H1 (cell line): Measurements from ENCODE around the gene FIGNL2. TPM values are rescaled to one million over a fixed set of nuclear protein-coding genes. Genes with fewer than 3 reads are reported as not detected.

Experiments
- CTCF ChIA-PET: fragments of 300-600 bp; sonication (Branson Sonifier 250); formaldehyde crosslinking; loops from one replicate; lab custom pipeline; 2021; ENCODE audit not compliant: partially characterized antibody; lab: Charles Lee
- POLR2A ChIA-PET: fragments of 300-600 bp; sonication (Branson Sonifier 250); formaldehyde crosslinking; loops from one replicate; lab custom pipeline; 2021; ENCODE audit warnings: inconsistent platforms; ENCODE audit not compliant: partially characterized antibody; lab: Charles Lee
- DNase-seq, 2 experiments: peaks; one replicate each; pipeline versions ENCODE4 v3.0.0 to v3.0.0-alpha.2; 2010 to 2022; ENCODE audit warnings: low spot score in 2 of 2, low read depth in 1 of 2, mixed read lengths in 1 of 2
- FAIRE-seq: peaks from 2 replicates; lab custom pipeline; 2011; peaks lifted over from hg19 to GRCh38; lab: Jason Lieb, UNC
- H2AFZ ChIP-seq: 2 replicates; pipeline ENCODE4 v1.8.1; 2012; ENCODE audit warnings: low read length, inconsistent platforms
- H2AK5ac ChIP-seq: 2 replicates; pipeline ENCODE4 v1.6.1; 2013; ENCODE audit warnings: low read depth, low read length
- H2BK120ac ChIP-seq: replicated peaks from 2 replicates; pipeline ENCODE3; 2013; ENCODE audit warnings: low read depth, low read length, inconsistent platforms
- H2BK12ac ChIP-seq: 2 replicates; pipeline ENCODE4 v1.6.1; 2013; ENCODE audit warnings: low read depth, low read length
- H2BK15ac ChIP-seq: 2 replicates; pipeline ENCODE4 v1.6.1; 2013; ENCODE audit warnings: low read length
- H2BK20ac ChIP-seq: 2 replicates; pipeline ENCODE4 v1.6.1; 2013; ENCODE audit warnings: low read length
- H2BK5ac ChIP-seq: 2 replicates; pipeline ENCODE4 v1.6.1; 2013; ENCODE audit warnings: low read depth, low read length
- H3K14ac ChIP-seq: 2 replicates; pipeline ENCODE4 v1.6.1; 2013; ENCODE audit warnings: inconsistent platforms; ENCODE audit not compliant: insufficient read length
- H3K18ac ChIP-seq: 2 replicates; pipeline ENCODE4 v1.6.1; 2013; ENCODE audit warnings: low read length; ENCODE audit errors: extremely low read depth
- H3K23ac ChIP-seq: 2 replicates; pipeline ENCODE4 v1.6.1; 2013; ENCODE audit warnings: inconsistent platforms; ENCODE audit not compliant: insufficient read length
- H3K23me2 ChIP-seq: 2 replicates; pipeline ENCODE4 v1.6.1; 2013; ENCODE audit warnings: low read depth, low read length
- H3K27ac ChIP-seq: 2 replicates; pipeline ENCODE4 v1.6.1; 2011; ENCODE audit warnings: low read depth, low read length, inconsistent platforms
- H3K27me3 ChIP-seq, 4 experiments: replicated peaks in 1 of 4; 1 replicate in 1 of 4; 2 replicates in 3 of 4; pipeline versions ENCODE4 v1.6.1 to v1.8.1; 2011 to 2013; ENCODE audit warnings: low read length in 3 of 4, mild to moderate bottlenecking in 3 of 4, inconsistent platforms in 2 of 4, mixed read lengths in 2 of 4, moderate library complexity in 1 of 4; ENCODE audit not compliant: control insufficient read depth in 3 of 4, insufficient read depth in 3 of 4; ENCODE audit errors: extremely low read depth in 1 of 4
- H3K36me3 ChIP-seq, 4 experiments: 2 replicates each; pipeline versions ENCODE4 v1.6.1 to v1.8.1; 2011 to 2013; ENCODE audit warnings: mild to moderate bottlenecking in 4 of 4, low read length in 3 of 4, moderate library complexity in 2 of 4, control low read depth in 1 of 4, inconsistent platforms in 1 of 4; ENCODE audit not compliant: insufficient read depth in 4 of 4, control insufficient read depth in 2 of 4
- H3K4ac ChIP-seq: replicated peaks from 2 replicates; pipeline ENCODE3; 2013; ENCODE audit warnings: low read length, low read depth, mixed read lengths, inconsistent platforms; ENCODE audit not compliant: insufficient read length
- H3K4me1 ChIP-seq, 4 experiments: replicated peaks in 1 of 4; 1 replicate in 1 of 4; 2 replicates in 3 of 4; pipeline versions ENCODE4 v1.6.1 to v1.8.1; 2011 to 2013; ENCODE audit warnings: low read length in 3 of 4, inconsistent platforms in 2 of 4, mixed read lengths in 1 of 4; ENCODE audit not compliant: insufficient read depth in 4 of 4, control insufficient read depth in 3 of 4
- H3K4me2 ChIP-seq, 2 experiments: 2 replicates each; pipeline versions ENCODE4 v1.6.1 to v1.8.1; 2011 to 2013; ENCODE audit warnings: low read depth in 2 of 2, low read length in 2 of 2, control low read depth in 1 of 2, inconsistent platforms in 1 of 2, mild to moderate bottlenecking in 1 of 2; ENCODE audit not compliant: insufficient read depth in 1 of 2
- H3K4me3 ChIP-seq, 4 experiments: fragments of 200-600, 300-600 bp in 1 of 4; sonication (generic), shearing (Covaris generic), sonication (Bioruptor Twin) in 1 of 4; 2 replicates each; pipeline versions ENCODE4 v1.5.1 to v1.8.1; 2011 to 2016; ENCODE audit warnings: low read length in 4 of 4, low read depth in 3 of 4, control low read depth in 2 of 4, inconsistent platforms in 2 of 4, mild to moderate bottlenecking in 2 of 4, mixed read lengths in 1 of 4, moderate library complexity in 1 of 4; ENCODE audit not compliant: insufficient read depth in 2 of 4; ENCODE audit errors: extremely low read depth in 1 of 4
- H3K56ac ChIP-seq: replicated peaks from 2 replicates; pipeline ENCODE3; 2013; ENCODE audit warnings: low read depth, mild to moderate bottlenecking, mixed read lengths, low read length, inconsistent platforms; ENCODE audit not compliant: insufficient read length
- H3K79me1 ChIP-seq: 2 replicates; pipeline ENCODE4 v1.6.1; 2013; ENCODE audit warnings: low read depth, low read length, control low read depth
- H3K79me2 ChIP-seq, 2 experiments: 2 replicates each; pipeline versions ENCODE4 v1.6.1 to v1.8.1; 2012 to 2013; ENCODE audit warnings: low read length in 2 of 2, mild to moderate bottlenecking in 2 of 2, inconsistent platforms in 1 of 2; ENCODE audit not compliant: insufficient read depth in 2 of 2, control insufficient read depth in 1 of 2
- H3K9ac ChIP-seq, 4 experiments: replicated peaks in 1 of 4; 1 replicate in 1 of 4; 2 replicates in 3 of 4; pipeline versions ENCODE4 v1.6.1 to v1.8.1; 2011 to 2013; ENCODE audit warnings: low read depth in 3 of 4, low read length in 3 of 4, control low read depth in 2 of 4, mild to moderate bottlenecking in 2 of 4, moderate library complexity in 2 of 4, inconsistent platforms in 1 of 4; ENCODE audit errors: extremely low read depth in 1 of 4
- H3K9me3 ChIP-seq, 2 experiments: 2 replicates each; pipeline versions ENCODE4 v1.6.1 to v1.8.1; 2012 to 2013; ENCODE audit warnings: mild to moderate bottlenecking in 2 of 2, moderate library complexity in 2 of 2, control low read depth in 1 of 2, inconsistent platforms in 1 of 2, low read depth in 1 of 2, low read length in 1 of 2, mixed read lengths in 1 of 2; ENCODE audit not compliant: insufficient read depth in 2 of 2
- H4K20me1 ChIP-seq, 2 experiments: replicated peaks in 1 of 2; 2 replicates each; pipeline versions ENCODE3 to v1.8.1; 2011 to 2013; ENCODE audit warnings: inconsistent platforms in 2 of 2, low read length in 2 of 2, mild to moderate bottlenecking in 1 of 2; ENCODE audit not compliant: insufficient read depth in 2 of 2, control insufficient read depth in 1 of 2
- H4K5ac ChIP-seq: 2 replicates; pipeline ENCODE4 v1.6.1; 2013; ENCODE audit warnings: low read length, low read depth, mixed read lengths, inconsistent platforms; ENCODE audit not compliant: insufficient read length
- H4K8ac ChIP-seq: 2 replicates; pipeline ENCODE4 v1.8.0; 2013; ENCODE audit warnings: mild to moderate bottlenecking, moderate library complexity, low read length, inconsistent platforms; ENCODE audit not compliant: insufficient read depth; ENCODE audit errors: extremely low read depth
- H4K91ac ChIP-seq: replicated peaks from 2 replicates; pipeline ENCODE3; 2013; ENCODE audit warnings: low read length, mixed read lengths, inconsistent platforms; ENCODE audit not compliant: insufficient read length
- CBX5 ChIP-seq: fragments of 300-800, 300-1000 bp; sonication (generic); IDR thresholded peaks from 2 replicates; pipeline ENCODE4 v1.7.1; 2016; ENCODE audit warnings: antibody characterized with exemption, low read length, low read depth
- CBX8 ChIP-seq: fragments of 300-800, 300-1000 bp; sonication (generic); IDR thresholded peaks from 2 replicates; pipeline ENCODE4 v1.7.1; 2016; ENCODE audit warnings: low read depth, low read length, borderline replicate concordance
- EP300 ChIP-seq, 2 experiments: IDR thresholded peaks; 1 replicate in 1 of 2; 2 replicates in 1 of 2; pipeline ENCODE4 v1.6.1; 2011 to 2012; ENCODE audit warnings: low read depth in 2 of 2, low read length in 2 of 2, mild to moderate bottlenecking in 2 of 2, borderline replicate concordance in 1 of 2, inconsistent platforms in 1 of 2, moderate library complexity in 1 of 2
- FOSL1 ChIP-seq: IDR thresholded peaks from 2 replicates; pipeline ENCODE4 v1.6.1; 2011; ENCODE audit warnings: mild to moderate bottlenecking, low read depth, low read length, moderate library complexity; ENCODE audit not compliant: insufficient read depth
- GABPA ChIP-seq: IDR thresholded peaks from 2 replicates; pipeline ENCODE4 v1.6.1; 2011; ENCODE audit warnings: mild to moderate bottlenecking, low read length, moderate library complexity, borderline replicate concordance; ENCODE audit not compliant: insufficient read depth
- JUND ChIP-seq: IDR thresholded peaks from 2 replicates; pipeline ENCODE4 v1.6.1; 2011; ENCODE audit warnings: mild to moderate bottlenecking, improper control_type of control experiment, low read length
- MAFK ChIP-seq: IDR thresholded peaks from 2 replicates; pipeline ENCODE4 v1.6.1; 2012; ENCODE audit warnings: low read depth, mild to moderate bottlenecking, improper control_type of control experiment, low read length
- PHF8 ChIP-seq: fragments of 200-600 bp; sonication (generic); conservative IDR thresholded peaks from 2 replicates; pipeline ENCODE4 v1.7.1; 2012; ENCODE audit warnings: low read depth, mild to moderate bottlenecking, inconsistent platforms, low read length, moderate library complexity
- POLR2AphosphoS5 ChIP-seq: IDR thresholded peaks from 2 replicates; pipeline ENCODE4 v1.6.1; 2011; ENCODE audit warnings: low read depth, low read length
- SP2 ChIP-seq: IDR thresholded peaks from 2 replicates; pipeline ENCODE4 v1.6.1; 2012; ENCODE audit warnings: mild to moderate bottlenecking, low read length, inconsistent platforms
- TAF7 ChIP-seq: optimal IDR thresholded peaks from 2 replicates; pipeline ENCODE3; 2011; ENCODE audit warnings: low read depth, mild to moderate bottlenecking, inconsistent platforms, low read length, moderate library complexity, borderline replicate concordance
- TCF12 ChIP-seq: IDR thresholded peaks from 2 replicates; pipeline ENCODE4 v1.6.1; 2011; ENCODE audit warnings: low read depth, mild to moderate bottlenecking, low read length
- TEAD4 ChIP-seq: IDR thresholded peaks from 2 replicates; pipeline ENCODE4 v1.6.1; 2012; ENCODE audit warnings: low read depth, low read length, inconsistent platforms, mixed read lengths
- WGBS, 2 experiments: shearing (Covaris generic) in 1 of 2; methylation state at CpG; one replicate each; pipeline versions ENCODE4 v1.1.6 to v1.1.7; 2013 to 2015; ENCODE audit warnings: low lambda C conversion rate in 2 of 2, mixed read lengths in 2 of 2, inconsistent platforms in 1 of 2, low coverage in 1 of 2, missing lambda C conversion rate in 1 of 2; ENCODE audit not compliant: insufficient replicate concordance in 2 of 2, insufficient coverage in 1 of 2, insufficient read length in 1 of 2; ENCODE audit errors: extremely low coverage in 1 of 2, missing lambda C conversion rate in 1 of 2; 5-methylcytosine and 5-hydroxymethylcytosine counted together
- polyA plus RNA-seq, 7 experiments: library from polyadenylated mRNA; depleted of rRNA in 3 of 7; stranded (reverse) in 5 of 7; unstranded in 2 of 7; fragments of >200 nt in 5 of 7; fragments of 200-250 nt in 2 of 7; gene quantifications; 1 replicate in 5 of 7; 2 replicates in 1 of 7; 4 replicates in 1 of 7; pipeline versions ENCODE4 v1.2.1 to v1.2.3, GENCODE V29; 2011 to 2013; ENCODE audit warnings: missing spikeins in 2 of 7, mixed read lengths in 2 of 7
- total RNA-seq: library from RNA; stranded (reverse); fragmentation: NEBNext Ultra II Directional; extraction: Animal tissue kit (Norgen Biotek cat#: 25700); gene quantifications from 2 replicates; pipeline ENCODE4 v1.2.1, GENCODE V29; 2021

The FIGNL2 gene
- total and polyA plus RNA-seq, 2 of the 8 experiments (the other 6 are each of a cell fraction or from before 2014, with no cell fraction given): 6.5 to 7.1 TPM

DNA sequence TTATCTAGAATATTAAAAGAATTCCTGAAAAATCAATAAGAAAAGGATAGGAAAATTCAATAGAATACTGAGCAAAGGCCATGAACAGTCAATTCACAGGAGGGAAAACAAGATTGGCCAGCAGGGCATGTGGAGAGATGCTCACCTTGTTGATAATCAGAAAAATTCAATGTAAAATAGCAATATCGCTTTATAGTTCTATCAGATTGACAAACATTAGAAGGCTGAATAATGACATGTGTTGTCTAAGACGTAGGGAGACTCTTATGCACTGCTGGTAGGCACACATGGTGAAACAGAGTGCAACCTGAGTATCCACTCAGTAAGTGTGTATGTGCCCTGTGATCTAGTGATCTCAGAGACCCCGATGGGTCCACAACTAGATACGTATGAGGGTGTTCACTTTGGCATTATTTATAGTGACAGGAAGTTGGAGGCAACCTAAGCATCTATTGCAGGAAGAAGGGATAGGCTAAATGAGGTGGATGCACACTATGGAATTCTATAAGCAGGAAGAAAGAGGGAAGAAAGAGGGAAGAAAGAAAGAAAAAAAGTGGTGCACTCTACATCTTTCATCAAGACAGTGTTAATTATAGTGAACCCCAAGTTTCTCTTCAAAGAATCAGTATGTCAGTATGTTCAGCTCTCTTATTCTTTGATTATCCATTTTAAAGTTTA lies 35.6 kb upstream of the FIGNL2 start:
- Histone ChIP-seq H4K91ac (no peak overlapping the region), H3K23ac (no peak overlapping the region), H4K5ac (no peak overlapping the region), H2AK5ac (peak overlapping the region; percentile 70; the same call in 1 of the 2 replicates), H3K27ac (no peak overlapping the region), H2BK15ac (no peak overlapping the region), H3K36me3 (no peaks in the 10 kb centered on the region), H2BK5ac (no peak overlapping the region), H3K56ac (no peak overlapping the region), H3K23me2 (no peaks in the 10 kb centered on the region), H3K9ac (no peak overlapping the region), H2BK20ac (no peak overlapping the region), H3K14ac (no peak overlapping the region), H2BK12ac (no peak overlapping the region), H3K9me3 (no peaks in the 10 kb centered on the region), H3K79me1 (no peaks in the 10 kb centered on the region), H3K27me3 (peaks cover 0 to 10% (median 6%) of the 10 kb centered on the region in 4 experiments; a peak in 3 of 7 replicates), H4K8ac (no peak overlapping the region), H2BK120ac (no peak overlapping the region), H3K4me1 (peaks cover 0 to 3% (median 3%) of the 10 kb centered on the region in 4 experiments; a peak in 3 of 7 replicates), H3K4me2 (no peak overlapping the region), H4K20me1 (no peaks in the 10 kb centered on the region), H3K18ac (no peak overlapping the region), H3K4me3 (no peak overlapping the region), H2AFZ (no peak overlapping the region), H3K4ac (no peak overlapping the region), H3K79me2 (no peaks in the 10 kb centered on the region)
- DNase-seq (no peak), FAIRE-seq (no peak)
- 81% methylated on average over 4 of the region's 4 CpGs; no CpG with 5 or more reads in 1 of the 2 experiments for WGBS, 2 experiments
- ChIA-PET CTCF (interaction anchor here (1.2 to 9.1 kb wide), 5 partner anchors 11 to 295 kb away, joined by 3 to 120 read pairs (median 11); a partner anchor contains a TSS), POLR2A (interaction anchor here (0.5 kb wide), 1 partner anchor 72 kb away, joined by 3 read pairs; no protein-coding TSS in a partner anchor)
- TF ChIP-seq TAF7 (no peak), TCF12 (no peak), TEAD4 (no peak), SP2 (no peak), CBX5 (no peak), CBX8 (no peak), PHF8 (no peak), GABPA (no peak), JUND (no peak), MAFK (no peak), FOSL1 (no peak), EP300 (IDR thresholded peaks at IDR 0.05; ENCODE audit: borderline replicate concordance in 1 of 2, low read depth in 2 of 2, low read length in 2 of 2) (no peak), POLR2AphosphoS5 (no peak)
